Measurements from ENCODE around the gene IL1RAPL2.

DNA sequence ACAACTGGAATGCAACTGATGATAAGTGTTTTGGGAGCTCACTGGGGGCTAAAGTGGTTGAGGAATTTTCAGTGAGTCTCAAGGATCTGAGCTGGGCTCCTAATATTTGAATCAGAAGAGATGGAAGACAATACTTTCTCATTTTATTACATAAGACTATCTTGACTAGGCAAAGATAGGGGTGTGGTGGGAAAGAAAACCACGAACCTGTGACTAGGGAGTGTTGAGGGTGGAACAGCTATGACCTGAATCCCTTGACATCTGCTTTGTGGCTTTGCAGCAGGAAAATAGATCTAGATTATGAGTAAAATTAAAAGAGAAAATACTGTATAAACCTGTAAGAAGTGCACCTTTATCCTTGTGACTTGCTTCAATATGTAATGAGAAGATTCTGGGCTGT lies 949.6 kb downstream of the IL1RAPL2 start:
- TF ChIP-seq POLR2AphosphoS5 (IDR thresholded peaks at IDR 0.05; ENCODE audit: insufficient read depth, low read depth, low read length) (no peak), EZH2 (IDR thresholded peaks at IDR 0.05; ENCODE audit: borderline replicate concordance, low read depth, low read length, severe bottlenecking) (no peak), POLR2A (IDR thresholded peaks at IDR 0.05; ENCODE audit: low read depth, low read length) (no peak), CTCF (IDR thresholded peaks at IDR 0.05; ENCODE audit: extremely low read depth in 1 of 2, insufficient read depth in 1 of 2, low read depth in 1 of 2, low read length in 2 of 2) (no peak), FOS (IDR thresholded peaks at IDR 0.05; ENCODE audit: borderline replicate concordance, insufficient read depth, low read length) (no peak), MYC (IDR thresholded peaks at IDR 0.05; ENCODE audit: low read depth, low read length) (no peak), JUN (IDR thresholded peaks at IDR 0.05; ENCODE audit: borderline replicate concordance, insufficient read depth, insufficient read length, low read depth) (no peak), MAX (IDR thresholded peaks at IDR 0.05; ENCODE audit: insufficient read depth, insufficient read length) (no peak)
